Stimulated activated CD4-positive, alpha-beta T cell treated with anti-CD3 and anti-CD28 coated beads, Interleukin-2, amount 100 ng/mL, for 4 hours (primary cell): ENCODE results near the gene ERCC5.

Experiments
- DNase-seq: peaks from one replicate; pipeline ENCODE4 v3.0.0-alpha.2; 2020; ENCODE audit warnings: low read depth

Gene ERCC5

DNA sequence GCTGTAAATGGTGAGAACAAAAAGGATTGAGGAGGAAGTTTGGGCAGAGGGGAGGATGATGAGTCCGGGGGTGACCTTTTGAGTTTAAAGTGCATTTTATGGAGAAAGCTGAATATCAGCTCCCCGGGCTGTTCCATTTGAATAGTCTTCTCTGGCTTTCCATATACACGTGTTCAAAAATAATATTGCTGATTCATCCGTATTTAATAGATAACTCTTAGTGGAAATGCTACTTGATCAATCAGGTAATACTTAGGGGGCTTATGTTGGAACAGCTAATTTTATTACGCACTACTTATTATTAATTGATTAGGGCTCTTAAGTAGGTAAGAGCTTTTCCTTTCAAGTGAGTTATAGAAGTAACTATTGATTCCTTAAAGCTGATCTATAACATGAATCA is 76.4 kb downstream of the ERCC5 start:
- DNase-seq, result no peak
